ENCODE measurements around the gene SLC30A2.

The SLC30A2 gene

GRCh38 chr1:26043765-26044164 lies 2.2 kb downstream of the SLC30A2 start:
- TF ChIP-seq CTCF (IDR thresholded peaks at IDR 0.05; ENCODE audit: low read depth, low read length, missing control alignments): no peak
- no peak overlapping the region for H3K4me3 ChIP-seq (replicated peaks; ENCODE audit: low read depth, low read length)
- no peak for DNase-seq (ENCODE audit: extremely low read depth, low read depth)

- TF ChIP-seq CTCF (IDR thresholded peaks at IDR 0.05; ENCODE audit: low read depth, low read length, missing control alignments): no peak
- DNase-seq (ENCODE audit: extremely low read depth, low read depth): no peak
Observed at GRCh38 chr1:26041978-26042377, 3.9 kb downstream of the SLC30A2 start.

GRCh38 chr1:26041401-26041800 lies 4.5 kb downstream of the SLC30A2 start:
- H3K4me3 ChIP-seq (replicated peaks; ENCODE audit: low read depth, low read length): no peak overlapping the region
- no peak for TF ChIP-seq CTCF (IDR thresholded peaks at IDR 0.05; ENCODE audit: low read depth, low read length, missing control alignments)
- no peak for DNase-seq (ENCODE audit: extremely low read depth, low read depth)

More at GRCh38 chr1:26041978-26042377, 3.9 kb downstream of the SLC30A2 start:
- no peak overlapping the region for H3K4me3 ChIP-seq (replicated peaks; ENCODE audit: low read depth, low read length)

- no peak for DNase-seq (ENCODE audit: extremely low read depth, low read depth)
- no peak for TF ChIP-seq CTCF (IDR thresholded peaks at IDR 0.05; ENCODE audit: low read depth, low read length, missing control alignments)
- no peak overlapping the region for H3K4me3 ChIP-seq (replicated peaks; ENCODE audit: low read depth, low read length)
Observed at GRCh38 chr1:26038904-26039303, 7.0 kb downstream of the SLC30A2 start.

GRCh38 chr1:26038477-26038876 lies 7.4 kb downstream of the SLC30A2 start:
- no peak for DNase-seq (ENCODE audit: extremely low read depth, low read depth)
- H3K4me3 ChIP-seq (replicated peaks; ENCODE audit: low read depth, low read length): no peak overlapping the region
- TF ChIP-seq CTCF (IDR thresholded peaks at IDR 0.05; ENCODE audit: low read depth, low read length, missing control alignments): no peak

GRCh38 chr1:26037904-26038303 lies 8.0 kb downstream of the SLC30A2 start:
- TF ChIP-seq CTCF (IDR thresholded peaks at IDR 0.05; ENCODE audit: low read depth, low read length, missing control alignments): no peak
- no peak for DNase-seq (ENCODE audit: extremely low read depth, low read depth)
- no peak overlapping the region for H3K4me3 ChIP-seq (replicated peaks; ENCODE audit: low read depth, low read length)

- TF ChIP-seq CTCF (IDR thresholded peaks at IDR 0.05; ENCODE audit: low read depth, low read length, missing control alignments): no peak
- DNase-seq (ENCODE audit: extremely low read depth, low read depth): no peak
- no peak overlapping the region for H3K4me3 ChIP-seq (replicated peaks; ENCODE audit: low read depth, low read length)
Observed at GRCh38 chr1:26036756-26037281, 9.1 kb downstream of the SLC30A2 start.
